Measurements from ENCODE around the gene UPP2. TPM values are rescaled to one million over a fixed set of nuclear protein-coding genes. Genes with fewer than 3 reads are reported as not detected.

The UPP2 gene
- total and polyA plus RNA-seq, 2 of the 8 experiments (the other 6 are each of a cell fraction or from before 2014, with no cell fraction given): not detected

- Histone ChIP-seq H3K23me2 (ENCODE audit: low read depth, low read length) (no peaks in the 10 kb centered on the region), H3K79me1 (ENCODE audit: low read depth, low read length) (no peaks in the 10 kb centered on the region), H4K5ac (ENCODE audit: insufficient read length, low read depth, low read length) (no peak overlapping the region), H4K20me1 (replicated peaks in 1 of 2; ENCODE audit: control insufficient read depth in 1 of 2, insufficient read depth in 2 of 2, low read length in 2 of 2) (no peaks in the 10 kb centered on the region), H3K9me3 (ENCODE audit: insufficient read depth in 2 of 2, low read depth in 1 of 2, low read length in 1 of 2) (no peaks in the 10 kb centered on the region), H2BK20ac (ENCODE audit: low read length) (no peak overlapping the region), H2BK12ac (ENCODE audit: low read depth, low read length) (no peak overlapping the region), H3K4ac (replicated peaks; ENCODE audit: insufficient read length, low read depth, low read length) (no peak overlapping the region), H3K4me2 (ENCODE audit: insufficient read depth in 1 of 2, low read depth in 2 of 2, low read length in 2 of 2) (no peak overlapping the region), H2AK5ac (ENCODE audit: low read depth, low read length) (no peak overlapping the region), H2BK120ac (replicated peaks; ENCODE audit: low read depth, low read length) (no peak overlapping the region), H2AFZ (ENCODE audit: low read length) (no peak overlapping the region), H2BK15ac (ENCODE audit: low read length) (no peak overlapping the region), H3K4me1 (replicated peaks in 1 of 4; ENCODE audit: control insufficient read depth in 3 of 4, insufficient read depth in 4 of 4, low read length in 3 of 4) (0 out of 7 replicates have a peak, but pooled peaks cover 0 to 2% (median 0%) of the 10 kb centered on the region in 4 experiments), H3K27ac (ENCODE audit: low read depth, low read length) (no peak overlapping the region), H2BK5ac (ENCODE audit: low read depth, low read length) (no peak overlapping the region), H3K14ac (ENCODE audit: insufficient read length) (no peak overlapping the region), H3K27me3 (replicated peaks in 1 of 4; ENCODE audit: control insufficient read depth in 3 of 4, extremely low read depth in 1 of 4, insufficient read depth in 3 of 4, low read length in 3 of 4) (no peaks in the 10 kb centered on the region), H4K91ac (replicated peaks; ENCODE audit: insufficient read length, low read length) (no peak overlapping the region), H3K79me2 (ENCODE audit: control insufficient read depth in 1 of 2, insufficient read depth in 2 of 2, low read length in 2 of 2) (no peaks in the 10 kb centered on the region), H4K8ac (ENCODE audit: extremely low read depth, insufficient read depth, low read length) (no peak overlapping the region), H3K23ac (ENCODE audit: insufficient read length) (no peak overlapping the region), H3K4me3 (ENCODE audit: extremely low read depth in 1 of 4, insufficient read depth in 2 of 4, low read depth in 3 of 4, low read length in 4 of 4) (no peak overlapping the region), H3K36me3 (ENCODE audit: control insufficient read depth in 2 of 4, insufficient read depth in 4 of 4, low read length in 3 of 4) (no peaks in the 10 kb centered on the region), H3K9ac (replicated peaks in 1 of 4; ENCODE audit: extremely low read depth in 1 of 4, low read depth in 3 of 4, low read length in 3 of 4) (no peak overlapping the region), H3K18ac (ENCODE audit: extremely low read depth, low read length) (no peak overlapping the region), H3K56ac (replicated peaks; ENCODE audit: insufficient read length, low read depth, low read length) (no peak overlapping the region)
- 100% methylated on average over 1 of the region's 1 CpG; no CpG with 5 or more reads in 1 of the 2 experiments for WGBS, 2 experiments (ENCODE audit: extremely low coverage in 1 of 2, insufficient coverage in 1 of 2, insufficient read length in 1 of 2, insufficient replicate concordance in 2 of 2, low coverage in 1 of 2, low lambda C conversion rate in 2 of 2, missing lambda C conversion rate in 1 of 2)
- DNase-seq (ENCODE audit: low read depth in 1 of 2, low spot score in 2 of 2) (no peak), FAIRE-seq (no peak)
- POLR2A ChIA-PET (ENCODE audit: partially characterized antibody): no interaction called here
- CTCF ChIA-PET (ENCODE audit: partially characterized antibody): interaction anchor here (0.9 kb wide), 1 partner anchor 78 kb away, joined by 3 read pairs; no protein-coding TSS in a partner anchor
- TF ChIP-seq CHD1 (IDR thresholded peaks at IDR 0.05; ENCODE audit: low read depth, low read length) (no peak), GTF2F1 (IDR thresholded peaks at IDR 0.05; ENCODE audit: borderline replicate concordance, low read depth, low read length) (no peak), MAFK (IDR thresholded peaks at IDR 0.05; ENCODE audit: low read depth, low read length) (no peak), RXRA (IDR thresholded peaks at IDR 0.05; ENCODE audit: insufficient read depth, low read depth, low read length) (no peak), CHD2 (IDR thresholded peaks at IDR 0.05; ENCODE audit: low read length) (no peak), CREB1 (IDR thresholded peaks at IDR 0.05) (no peak), SUZ12 (IDR thresholded peaks at IDR 0.05; ENCODE audit: low read length) (no peak), BCL11A (IDR thresholded peaks at IDR 0.05; ENCODE audit: low read depth in 2 of 2, low read length in 2 of 2) (no peak), EZH2 (IDR thresholded peaks at IDR 0.05; ENCODE audit: low read depth, low read length, severe bottlenecking) (no peak), RBBP5 (IDR thresholded peaks at IDR 0.05; ENCODE audit: borderline replicate concordance, low read depth, low read length) (no peak), ATF2 (IDR thresholded peaks at IDR 0.05; ENCODE audit: low read length) (no peak), RAD21 (IDR thresholded peaks at IDR 0.05 in 1 of 2, conservative IDR thresholded peaks at IDR 0.05 in 1 of 2; ENCODE audit: low read depth in 2 of 2, low read length in 2 of 2) (no peak), BACH1 (IDR thresholded peaks at IDR 0.05; ENCODE audit: low read length) (no peak)
Observed at GRCh38 chr2:158102446-158102845, 770 bp downstream of the UPP2 start.
